Central memory CD8-positive, alpha-beta T cell (primary cell): ENCODE data around the gene AGPAT3.

Experiments
- ATAC-seq: fragments of 150-1000 bp; cut with Tn5 transposase; replicated peaks from 2 replicates; pipeline ENCODE4 v1.10.0; 2022; ENCODE audit warnings: mild to moderate bottlenecking, moderate FRiP score, moderate number of reproducible peaks; ENCODE audit not compliant: poor library complexity, severe bottlenecking; ENCODE audit errors: extremely low read depth
- DNase-seq, 2 donors: peaks; one replicate each; pipeline ENCODE4 v3.0.0; 2021; ENCODE audit warnings: low spot score in 2 of 2
- H3K27ac Mint-ChIP-seq: one replicate; pipeline ENCODE4 v1.8.0; 2022; ENCODE audit warnings: low read depth, mild to moderate bottlenecking, moderate library complexity, mixed read lengths
- H3K27me3 Mint-ChIP-seq: one replicate; pipeline ENCODE4 v1.8.0; 2022; ENCODE audit warnings: mixed read lengths
- H3K36me3 Mint-ChIP-seq: one replicate; pipeline ENCODE4 v1.8.0; 2022; ENCODE audit warnings: mild to moderate bottlenecking, moderate library complexity, mixed read lengths; ENCODE audit not compliant: insufficient read depth
- H3K4me1 Mint-ChIP-seq: one replicate; pipeline ENCODE4 v1.8.0; 2022; ENCODE audit warnings: mixed read lengths
- H3K4me3 Mint-ChIP-seq: one replicate; pipeline ENCODE4 v1.8.0; 2022; ENCODE audit warnings: mild to moderate bottlenecking, moderate library complexity, mixed read lengths
- H3K9me3 Mint-ChIP-seq: one replicate; pipeline ENCODE4 v1.8.0; 2022; ENCODE audit warnings: mixed read lengths

Gene AGPAT3

DNA sequence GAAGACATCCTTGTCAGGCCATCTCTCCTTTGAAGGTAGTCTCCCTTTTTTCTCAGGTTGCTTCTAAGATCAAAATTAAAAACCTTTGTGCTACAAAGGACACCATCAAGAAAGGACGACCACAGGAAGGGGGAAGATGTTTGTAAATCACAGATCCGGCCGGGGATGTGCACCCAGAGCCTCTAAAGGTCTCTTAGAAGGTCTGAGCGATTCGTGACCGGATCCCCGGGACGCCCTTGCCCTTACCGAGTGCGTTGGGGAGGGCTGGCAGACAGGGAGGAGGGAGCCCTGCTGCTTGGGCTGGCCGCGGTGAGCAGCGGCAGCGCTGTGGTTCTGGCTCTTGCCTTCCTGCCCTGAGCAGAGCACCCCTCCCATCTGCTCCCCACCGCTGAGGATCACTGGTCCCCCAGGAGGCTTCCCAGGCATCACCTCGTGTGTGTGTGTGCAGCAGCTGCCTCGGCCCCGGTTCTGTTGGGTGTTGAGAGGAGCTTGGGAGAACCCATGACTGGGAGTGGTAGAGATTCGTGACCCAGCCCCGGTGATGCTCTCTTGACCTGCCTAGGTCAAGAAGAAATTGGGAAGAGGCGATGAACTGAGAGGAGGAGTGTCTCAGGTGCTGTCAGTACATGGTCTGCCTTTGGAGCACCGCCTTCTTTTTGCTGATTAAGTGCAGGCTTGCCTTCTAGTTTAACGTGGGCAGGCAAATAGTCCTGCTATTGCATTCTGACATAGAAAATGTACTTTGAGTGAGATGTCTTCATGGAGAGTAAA lies 34.5 kb downstream of the AGPAT3 start:
- Mint-ChIP-seq H3K4me3 (no peak overlapping the region), H3K27me3 (no peaks in the 10 kb centered on the region), H3K4me1 (peaks cover 40% of the 10 kb centered on the region), H3K36me3 (peaks cover 11% of the 10 kb centered on the region), H3K9me3 (no peaks in the 10 kb centered on the region), H3K27ac (no peak overlapping the region)
- no peak for DNase-seq
- ATAC-seq, result no peak

GRCh38 chr21:43900078-43900385 lies 35.0 kb downstream of the AGPAT3 start:
- H3K27me3 Mint-ChIP-seq, result no peaks in the 10 kb centered on the region
- DNase-seq (no peak), ATAC-seq (no peak)
- no peaks in the 10 kb centered on the region for H3K9me3 Mint-ChIP-seq
- peaks cover 11% of the 10 kb centered on the region for H3K36me3 Mint-ChIP-seq
- H3K27ac Mint-ChIP-seq, result peak overlapping the region; percentile 70
- H3K4me3 Mint-ChIP-seq, result no peak overlapping the region
- peaks cover 36% of the 10 kb centered on the region for H3K4me1 Mint-ChIP-seq

GRCh38 chr21:43900690-43901089 lies 35.7 kb downstream of the AGPAT3 start:
- Mint-ChIP-seq H3K27ac (peak overlapping the region; percentile 84), H3K9me3 (no peaks in the 10 kb centered on the region), H3K36me3 (peaks cover 16% of the 10 kb centered on the region)

GRCh38 chr21:43902441-43902840 lies 37.4 kb downstream of the AGPAT3 start:
- H3K36me3 Mint-ChIP-seq, result peaks cover 24% of the 10 kb centered on the region

More at GRCh38 chr21:43900690-43901089, 35.7 kb downstream of the AGPAT3 start:
- peaks cover 39% of the 10 kb centered on the region for H3K4me1 Mint-ChIP-seq
- no peak for DNase-seq
- no peak overlapping the region for H3K4me3 Mint-ChIP-seq
- ATAC-seq, result no peak
- H3K27me3 Mint-ChIP-seq, result no peaks in the 10 kb centered on the region

DNA sequence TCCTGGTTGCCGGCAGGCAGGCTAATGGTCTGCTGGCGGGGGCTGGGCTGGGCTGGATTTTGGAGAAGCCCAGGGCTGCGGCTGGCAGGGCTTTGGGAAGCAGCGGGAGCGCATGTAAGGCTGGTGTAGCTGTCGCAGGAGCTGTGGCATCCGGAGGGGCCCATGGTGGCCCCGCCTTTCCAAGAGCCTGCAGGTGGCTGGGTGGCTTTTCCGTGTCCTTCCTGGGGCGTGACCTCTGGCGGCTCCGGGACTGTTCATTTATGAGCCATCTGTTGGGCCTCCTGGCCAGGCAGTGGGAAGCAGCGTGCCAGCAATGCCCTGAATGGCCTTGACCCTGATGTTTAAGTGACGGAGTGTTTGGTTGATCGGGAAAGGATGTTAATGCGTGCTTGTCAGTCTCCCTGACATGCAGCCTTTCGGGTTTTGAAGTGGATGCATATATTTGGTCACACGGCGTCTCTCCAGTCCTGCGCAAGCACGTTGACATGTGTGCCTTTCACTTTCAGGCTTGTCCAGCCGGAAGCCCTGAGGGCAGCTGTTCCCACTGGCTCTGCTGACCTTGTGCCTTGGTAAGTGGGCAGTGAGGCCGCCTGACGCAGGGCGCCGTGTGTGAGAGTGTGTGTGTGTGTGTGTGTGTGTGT lies 38.5 kb downstream of the AGPAT3 start:
- no peak for ATAC-seq
- H3K4me3 Mint-ChIP-seq, result no peak overlapping the region
- no peaks in the 10 kb centered on the region for H3K9me3 Mint-ChIP-seq
- no peaks in the 10 kb centered on the region for H3K27me3 Mint-ChIP-seq
- H3K27ac Mint-ChIP-seq, result no peak overlapping the region
- peaks cover 28% of the 10 kb centered on the region for H3K36me3 Mint-ChIP-seq
- no peak for DNase-seq
- H3K4me1 Mint-ChIP-seq, result peaks cover 42% of the 10 kb centered on the region

More at GRCh38 chr21:43902441-43902840, 37.4 kb downstream of the AGPAT3 start:
- H3K9me3 Mint-ChIP-seq, result no peaks in the 10 kb centered on the region
- H3K27ac Mint-ChIP-seq, result no peak overlapping the region
- H3K4me3 Mint-ChIP-seq, result no peak overlapping the region
- no peaks in the 10 kb centered on the region for H3K27me3 Mint-ChIP-seq
- DNase-seq, result no peak
- H3K4me1 Mint-ChIP-seq, result peaks cover 42% of the 10 kb centered on the region
- ATAC-seq, result no peak

- Mint-ChIP-seq H3K4me3 (no peak overlapping the region), H3K27me3 (no peaks in the 10 kb centered on the region), H3K4me1 (peaks cover 42% of the 10 kb centered on the region), H3K36me3 (peaks cover 26% of the 10 kb centered on the region), H3K27ac (no peak overlapping the region), H3K9me3 (no peaks in the 10 kb centered on the region)
- ATAC-seq, result no peak
- no peak for DNase-seq
Observed at GRCh38 chr21:43904331-43904781, 39.3 kb downstream of the AGPAT3 start.

GRCh38 chr21:43905726-43906455 lies 40.9 kb downstream of the AGPAT3 start:
- ATAC-seq, result no peak
- H3K4me1 Mint-ChIP-seq, result peaks cover 46% of the 10 kb centered on the region
- no peaks in the 10 kb centered on the region for H3K27me3 Mint-ChIP-seq
- no peak overlapping the region for H3K4me3 Mint-ChIP-seq
- peak overlapping the region; percentile 12 for H3K27ac Mint-ChIP-seq
- no peaks in the 10 kb centered on the region for H3K9me3 Mint-ChIP-seq
- peaks cover 31% of the 10 kb centered on the region for H3K36me3 Mint-ChIP-seq
- no peak for DNase-seq

GRCh38 chr21:43906585-43907370 lies 41.8 kb downstream of the AGPAT3 start:
- Mint-ChIP-seq H3K27ac (peak overlapping the region; percentile 65), H3K9me3 (no peaks in the 10 kb centered on the region), H3K4me1 (peaks cover 45% of the 10 kb centered on the region), H3K4me3 (no peak overlapping the region), H3K36me3 (peaks cover 28% of the 10 kb centered on the region), H3K27me3 (no peaks in the 10 kb centered on the region)
- ATAC-seq (no peak), DNase-seq (no peak)

DNA sequence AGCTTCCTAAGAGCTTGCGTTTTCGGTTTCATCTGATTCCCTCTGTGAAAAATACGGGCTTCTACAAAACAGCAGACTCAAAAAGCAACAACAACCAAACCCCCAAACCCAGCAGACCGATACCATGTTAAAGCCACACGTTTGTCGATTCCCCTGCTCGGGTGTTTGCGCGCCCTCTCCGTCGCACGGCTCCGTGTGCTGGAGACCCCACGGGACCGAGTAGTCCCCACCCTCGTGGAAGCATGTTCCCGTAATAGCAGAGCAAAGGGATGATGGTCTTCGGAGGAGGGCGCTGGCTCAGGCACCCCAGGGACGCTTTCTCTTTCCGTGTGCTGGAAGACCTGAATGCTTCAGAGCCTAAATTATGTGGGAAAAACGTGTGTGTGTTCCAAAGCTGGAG lies 42.7 kb downstream of the AGPAT3 start:
- Mint-ChIP-seq H3K4me3 (no peak overlapping the region), H3K27me3 (no peaks in the 10 kb centered on the region), H3K9me3 (peaks cover 5% of the 10 kb centered on the region), H3K27ac (peak overlapping the region; percentile 65), H3K4me1 (peaks cover 44% of the 10 kb centered on the region), H3K36me3 (peaks cover 23% of the 10 kb centered on the region)
- no peak for ATAC-seq
- no peak for DNase-seq

DNA sequence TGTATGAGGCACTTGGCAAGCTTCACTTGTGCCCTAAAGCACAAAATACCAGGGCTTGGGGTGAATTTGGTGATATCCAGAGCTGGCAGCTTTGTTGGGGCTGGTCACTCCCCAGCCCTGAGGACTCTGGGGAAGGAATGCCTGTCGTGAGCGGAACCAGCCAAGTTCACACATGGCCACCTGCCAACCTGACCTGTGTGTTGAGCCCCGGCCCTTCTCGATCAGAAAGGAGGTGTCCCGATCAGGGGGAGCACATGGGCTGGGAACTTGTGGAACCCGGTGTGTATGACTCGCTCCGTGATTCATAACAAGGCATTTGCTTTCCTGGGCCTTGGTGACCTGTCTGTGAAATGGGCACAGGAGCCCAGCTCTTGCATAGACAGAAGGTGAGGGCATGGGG lies 43.1 kb downstream of the AGPAT3 start:
- ATAC-seq, result no peak
- no peak overlapping the region for H3K4me3 Mint-ChIP-seq
- no peak overlapping the region for H3K27ac Mint-ChIP-seq
- H3K36me3 Mint-ChIP-seq, result peaks cover 23% of the 10 kb centered on the region
- H3K4me1 Mint-ChIP-seq, result peaks cover 40% of the 10 kb centered on the region
- no peaks in the 10 kb centered on the region for H3K27me3 Mint-ChIP-seq
- no peak for DNase-seq
- H3K9me3 Mint-ChIP-seq, result peaks cover 5% of the 10 kb centered on the region

GRCh38 chr21:43909741-43910400 lies 44.8 kb downstream of the AGPAT3 start:
- DNase-seq (no peak), ATAC-seq (no peak)
- Mint-ChIP-seq H3K4me3 (no peak overlapping the region), H3K27me3 (no peaks in the 10 kb centered on the region), H3K4me1 (peaks cover 39% of the 10 kb centered on the region), H3K27ac (peak overlapping the region; percentile 77), H3K9me3 (peaks cover 5% of the 10 kb centered on the region), H3K36me3 (peaks cover 23% of the 10 kb centered on the region)

GRCh38 chr21:43910460-43910859 lies 45.4 kb downstream of the AGPAT3 start:
- Mint-ChIP-seq H3K36me3 (peaks cover 23% of the 10 kb centered on the region), H3K9me3 (peaks cover 5% of the 10 kb centered on the region), H3K27me3 (no peaks in the 10 kb centered on the region), H3K4me3 (no peak overlapping the region), H3K27ac (peak overlapping the region; percentile 77), H3K4me1 (peaks cover 38% of the 10 kb centered on the region)
- ATAC-seq (no peak), DNase-seq (no peak)
